Measurements from ENCODE around the gene C1RL.

C1RL gene

DNA sequence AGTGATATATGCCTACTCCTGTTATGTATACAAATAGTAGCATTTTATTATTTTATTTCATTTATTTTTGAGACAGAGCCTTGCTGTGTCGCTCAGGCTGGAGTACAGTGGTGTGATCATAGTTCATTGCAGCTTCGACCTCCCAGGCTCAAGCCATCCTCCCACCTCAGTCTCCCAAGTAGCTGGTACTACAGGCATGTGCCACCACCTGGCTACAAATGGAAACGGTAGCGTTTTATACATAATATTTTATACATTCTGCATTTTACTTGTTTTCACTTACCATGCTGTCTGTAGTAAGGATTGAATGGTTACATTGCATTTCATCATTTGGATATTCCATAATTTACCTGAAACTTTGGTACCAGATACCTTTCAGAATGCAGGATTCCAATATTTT, 30.9 kb downstream of the C1RL start:
- H3K36me3 ChIP-seq = no peaks in the 10 kb centered on the region
- no peak for DNase-seq
- H3K9me3 ChIP-seq (ENCODE audit: severe bottlenecking) = no peaks in the 10 kb centered on the region
- H3K27me3 ChIP-seq (ENCODE audit: insufficient read depth, low read depth, severe bottlenecking) = no peaks in the 10 kb centered on the region
- TF ChIP-seq, protein P1, sequence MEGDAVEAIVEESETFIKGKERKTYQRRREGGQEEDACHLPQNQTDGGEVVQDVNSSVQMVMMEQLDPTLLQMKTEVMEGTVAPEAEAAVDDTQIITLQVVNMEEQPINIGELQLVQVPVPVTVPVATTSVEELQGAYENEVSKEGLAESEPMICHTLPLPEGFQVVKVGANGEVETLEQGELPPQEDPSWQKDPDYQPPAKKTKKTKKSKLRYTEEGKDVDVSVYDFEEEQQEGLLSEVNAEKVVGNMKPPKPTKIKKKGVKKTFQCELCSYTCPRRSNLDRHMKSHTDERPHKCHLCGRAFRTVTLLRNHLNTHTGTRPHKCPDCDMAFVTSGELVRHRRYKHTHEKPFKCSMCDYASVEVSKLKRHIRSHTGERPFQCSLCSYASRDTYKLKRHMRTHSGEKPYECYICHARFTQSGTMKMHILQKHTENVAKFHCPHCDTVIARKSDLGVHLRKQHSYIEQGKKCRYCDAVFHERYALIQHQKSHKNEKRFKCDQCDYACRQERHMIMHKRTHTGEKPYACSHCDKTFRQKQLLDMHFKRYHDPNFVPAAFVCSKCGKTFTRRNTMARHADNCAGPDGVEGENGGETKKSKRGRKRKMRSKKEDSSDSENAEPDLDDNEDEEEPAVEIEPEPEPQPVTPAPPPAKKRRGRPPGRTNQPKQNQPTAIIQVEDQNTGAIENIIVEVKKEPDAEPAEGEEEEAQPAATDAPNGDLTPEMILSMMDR (IDR thresholded peaks at IDR 0.05; ENCODE audit: low read depth, low read length) = no peak
- no peak overlapping the region for H3K27ac ChIP-seq
- H3K4me3 ChIP-seq (ENCODE audit: low read depth, low read length) = no peak overlapping the region

GRCh38 chr12:7076493-7076892, 32.5 kb downstream of the C1RL start:
- H3K9me3 ChIP-seq (ENCODE audit: severe bottlenecking) = no peaks in the 10 kb centered on the region
- no peaks in the 10 kb centered on the region for H3K36me3 ChIP-seq
- TF ChIP-seq, protein P1 (IDR thresholded peaks at IDR 0.05; ENCODE audit: low read depth, low read length) = no peak
- no peaks in the 10 kb centered on the region for H3K27me3 ChIP-seq (ENCODE audit: insufficient read depth, low read depth, severe bottlenecking)
- no peak overlapping the region for H3K4me3 ChIP-seq (ENCODE audit: low read depth, low read length)
- no peak overlapping the region for H3K27ac ChIP-seq
- no peak for DNase-seq

DNA sequence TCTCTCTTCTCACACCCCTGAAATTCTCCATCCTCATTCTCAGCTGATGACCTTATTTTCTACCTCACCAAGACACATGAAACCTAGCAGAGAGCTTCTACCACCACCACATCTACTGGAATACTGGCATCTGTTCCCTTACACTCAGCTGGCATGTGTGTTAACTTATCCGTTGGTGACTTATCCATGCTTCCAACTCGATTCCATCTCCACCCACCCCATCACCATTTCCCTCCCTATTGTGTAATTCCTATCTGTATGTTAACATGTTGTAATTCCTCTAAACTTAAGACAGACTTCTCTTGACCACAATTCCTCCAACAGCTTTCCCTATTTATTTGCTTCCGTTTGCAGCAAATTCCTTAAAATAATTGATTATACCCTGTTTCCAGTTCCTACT, 33.1 kb downstream of the C1RL start:
- H3K36me3 ChIP-seq = no peaks in the 10 kb centered on the region
- no peaks in the 10 kb centered on the region for H3K9me3 ChIP-seq (ENCODE audit: severe bottlenecking)
- H3K4me3 ChIP-seq (ENCODE audit: low read depth, low read length) = no peak overlapping the region
- TF ChIP-seq, protein P1 (IDR thresholded peaks at IDR 0.05; ENCODE audit: low read depth, low read length) = no peak
- H3K27me3 ChIP-seq (ENCODE audit: insufficient read depth, low read depth, severe bottlenecking) = no peaks in the 10 kb centered on the region
- DNase-seq = no peak
- no peak overlapping the region for H3K27ac ChIP-seq

- no peaks in the 10 kb centered on the region for H3K27me3 ChIP-seq (ENCODE audit: insufficient read depth, low read depth, severe bottlenecking)
- no peak for DNase-seq
- no peak overlapping the region for H3K4me3 ChIP-seq (ENCODE audit: low read depth, low read length)
- H3K27ac ChIP-seq = no peak overlapping the region
- TF ChIP-seq, protein P1 (IDR thresholded peaks at IDR 0.05; ENCODE audit: low read depth, low read length) = no peak
- no peaks in the 10 kb centered on the region for H3K9me3 ChIP-seq (ENCODE audit: severe bottlenecking)
- no peaks in the 10 kb centered on the region for H3K36me3 ChIP-seq
Observed at GRCh38 chr12:7075518-7075917, 33.5 kb downstream of the C1RL start.

DNA sequence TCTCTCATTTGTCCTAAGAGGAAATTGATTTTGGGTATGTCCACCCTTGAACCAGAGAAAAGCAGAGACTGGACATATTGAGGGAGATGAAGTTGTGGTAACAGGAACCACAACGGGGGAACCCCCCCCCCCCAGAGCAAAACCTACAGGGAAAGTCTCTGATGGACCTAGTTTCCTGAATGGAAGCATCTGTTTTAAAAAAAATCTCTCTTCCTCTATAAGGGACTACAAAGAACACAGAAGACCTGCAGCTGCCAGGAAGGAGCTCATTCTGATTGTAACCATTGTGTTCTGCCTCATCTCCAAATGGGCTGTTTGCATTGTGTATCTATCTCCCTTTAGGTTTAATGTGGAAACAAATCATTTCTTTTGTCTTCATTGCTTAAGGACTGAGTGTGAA, 35.1 kb downstream of the C1RL start:
- Histone ChIP-seq H3K27ac (no peak overlapping the region), H3K9me3 (ENCODE audit: severe bottlenecking) (no peaks in the 10 kb centered on the region), H3K4me3 (ENCODE audit: low read depth, low read length) (no peak overlapping the region), H3K27me3 (ENCODE audit: insufficient read depth, low read depth, severe bottlenecking) (no peaks in the 10 kb centered on the region), H3K36me3 (no peaks in the 10 kb centered on the region)
- TF ChIP-seq, protein P1 (IDR thresholded peaks at IDR 0.05; ENCODE audit: low read depth, low read length) = no peak
- DNase-seq = no peak

DNA sequence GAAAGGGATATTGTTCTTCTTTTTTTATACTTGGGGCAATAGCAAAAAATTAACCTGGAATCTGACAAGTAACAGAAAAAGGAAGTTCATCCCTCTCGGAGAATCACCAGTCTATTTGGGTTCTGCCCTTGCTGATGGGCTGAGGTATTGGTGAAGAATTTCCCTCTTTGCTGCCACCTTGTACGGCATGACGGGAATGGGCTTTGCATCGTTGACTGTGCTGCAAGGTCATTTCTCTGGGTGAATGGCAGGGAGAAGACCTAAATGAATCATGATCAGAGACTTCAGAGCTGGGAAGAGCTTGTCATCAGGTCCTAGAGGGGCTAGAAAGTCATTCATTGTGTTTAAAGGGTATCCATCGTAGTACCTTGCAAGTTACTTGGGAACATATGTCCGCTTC, 36.5 kb downstream of the C1RL start:
- Histone ChIP-seq H3K27me3 (ENCODE audit: insufficient read depth, low read depth, severe bottlenecking) (no peaks in the 10 kb centered on the region), H3K36me3 (no peaks in the 10 kb centered on the region), H3K27ac (no peak overlapping the region), H3K4me3 (ENCODE audit: low read depth, low read length) (no peak overlapping the region), H3K9me3 (ENCODE audit: severe bottlenecking) (no peaks in the 10 kb centered on the region)
- TF ChIP-seq, protein P1 (IDR thresholded peaks at IDR 0.05; ENCODE audit: low read depth, low read length) = no peak
- DNase-seq = no peak
